Fibroblast of skin of left quadriceps (primary cell): ENCODE results near the gene MIA2.
"Not testable (repeated sequence)": the region's sequence is repeated elsewhere in the genome, so short reads cannot be mapped to it uniquely, and the experiment has no call there.

Source experiments
- DNase-seq, 2 experiments: peaks; one replicate each; pipeline ENCODE4 v3.0.0-alpha.2; 2013; ENCODE audit warnings: low read depth in 2 of 2

Gene MIA2

GRCh38 chr14:39233680-39234326 lies at the start of gene MIA2:
Gene MIA2, plus strand, starts transcription at chr14:39233915. Its CDS starts 200 bp downstream, at chr14:39234115.
- no peak for DNase-seq

- DNase-seq: no peak
These were observed 49.0 kb upstream of the MIA2 start for GRCh38 chr14:39184628-39185255.

GRCh38 chr14:39185256-39186049 lies 48.3 kb upstream of the MIA2 start:
- no peak for DNase-seq

GRCh38 chr14:39186941-39187525 lies 46.7 kb upstream of the MIA2 start:
- no peak for DNase-seq

- no peak for DNase-seq
These were observed 29.8 kb upstream of the MIA2 start for GRCh38 chr14:39203659-39204606.

GRCh38 chr14:39207430-39207829 lies 26.3 kb upstream of the MIA2 start:
- not testable (repeated sequence) for DNase-seq

GRCh38 chr14:39211109-39211741 lies 22.5 kb upstream of the MIA2 start:
- no peak for DNase-seq

- no peak for DNase-seq
These were observed 21.7 kb upstream of the MIA2 start for GRCh38 chr14:39212034-39212433.

GRCh38 chr14:39212693-39213092 lies 21.0 kb upstream of the MIA2 start:
- DNase-seq: no peak

- no peak for DNase-seq
These were observed 16.4 kb upstream of the MIA2 start for GRCh38 chr14:39217214-39217879.

GRCh38 chr14:39218171-39218769 lies 15.4 kb upstream of the MIA2 start:
- no peak for DNase-seq

GRCh38 chr14:39219075-39219499 lies 14.6 kb upstream of the MIA2 start:
- DNase-seq: no peak

GRCh38 chr14:39220473-39220872 lies 13.2 kb upstream of the MIA2 start:
- not testable (repeated sequence) for DNase-seq

GRCh38 chr14:39228044-39228443 lies 5.7 kb upstream of the MIA2 start:
- no peak for DNase-seq

- no peak for DNase-seq
These were observed 5.0 kb upstream of the MIA2 start for GRCh38 chr14:39228509-39229221.

GRCh38 chr14:39229222-39229543 lies 4.5 kb upstream of the MIA2 start:
- DNase-seq: no peak

- no peak for DNase-seq
These were observed 4.1 kb upstream of the MIA2 start for GRCh38 chr14:39229601-39230110.

- DNase-seq: no peak
These were observed 3.2 kb upstream of the MIA2 start for GRCh38 chr14:39230416-39231035.
